Neural progenitor cell (in vitro differentiated cells): ENCODE data around the gene TUBA8. TPM values are rescaled to one million over a fixed set of nuclear protein-coding genes. Genes with fewer than 3 reads are reported as not detected.
A peak's percentile ranks its signal among the peaks of the same experiment; 100 is the strongest.

Experiments used
- DNase-seq: peaks from one replicate; pipeline ENCODE4 v3.0.0-alpha.2; 2016; ENCODE audit warnings: low spot score
- H2AFZ ChIP-seq: fragments of 200-600 bp; sonication (generic); replicated peaks from 2 replicates; pipeline ENCODE4 v1.6.1; 2016; ENCODE audit warnings: antibody characterized with exemption
- H3F3A ChIP-seq: fragments of 200-600 bp; sonication (generic); 2 replicates; pipeline ENCODE4 v1.6.1; 2016; ENCODE audit warnings: antibody characterized with exemption, low read depth
- H3K27ac ChIP-seq: fragments of 200-600 bp; sonication (generic); 2 replicates; pipeline ENCODE4 v1.5.1; 2016; ENCODE audit warnings: mild to moderate bottlenecking
- H3K27me3 ChIP-seq: fragments of 200-600 bp; sonication (generic); 2 replicates; pipeline ENCODE4 v1.6.1; 2016; ENCODE audit warnings: mild to moderate bottlenecking, moderate library complexity
- H3K36me3 ChIP-seq: fragments of 200-600 bp; sonication (generic); 2 replicates; pipeline ENCODE4 v1.5.1; 2016
- H3K4me1 ChIP-seq: fragments of 200-600 bp; sonication (generic); 2 replicates; pipeline ENCODE4 v1.6.1; 2016; ENCODE audit warnings: mixed run types
- H3K4me2 ChIP-seq: fragments of 200-600 bp; sonication (generic); 2 replicates; pipeline ENCODE4 v1.6.1; 2016
- H3K4me3 ChIP-seq: fragments of 200-600 bp; sonication (generic); 2 replicates; pipeline ENCODE4 v1.5.1; 2016
- H3K79me2 ChIP-seq: fragments of 200-600 bp; sonication (generic); 2 replicates; pipeline ENCODE4 v1.6.1; 2016; ENCODE audit warnings: low read depth
- H3K9ac ChIP-seq: fragments of 200-600 bp; sonication (generic); 2 replicates; pipeline ENCODE4 v1.6.1; 2016
- H3K9me3 ChIP-seq: fragments of 200-600 bp; sonication (generic); 2 replicates; pipeline ENCODE4 v1.5.1; 2016; ENCODE audit warnings: low read depth
- H4K20me1 ChIP-seq: fragments of 200-600 bp; sonication (generic); 2 replicates; pipeline ENCODE4 v1.6.1; 2016; ENCODE audit warnings: low read depth
- H3K27ac Mint-ChIP-seq: 3 replicates; pipeline ENCODE4 v1.8.0; 2021; ENCODE audit warnings: mixed read lengths
- H3K27me3 Mint-ChIP-seq: 2 replicates; pipeline ENCODE4 v1.8.0; 2022; ENCODE audit warnings: low read depth, mild to moderate bottlenecking, inconsistent platforms, moderate library complexity, mixed read lengths; ENCODE audit not compliant: insufficient read depth
- H3K36me3 Mint-ChIP-seq: 3 replicates; pipeline ENCODE4 v1.8.0; 2021; ENCODE audit warnings: mixed read lengths
- H3K4me1 Mint-ChIP-seq: 3 replicates; pipeline ENCODE4 v1.8.0; 2021; ENCODE audit warnings: mixed read lengths
- H3K4me3 Mint-ChIP-seq: 3 replicates; pipeline ENCODE4 v1.8.0; 2021; ENCODE audit warnings: mild to moderate bottlenecking, moderate library complexity, mixed read lengths
- H3K9me3 Mint-ChIP-seq: 3 replicates; pipeline ENCODE4 v1.8.0; 2020; ENCODE audit warnings: mixed read lengths
- CTCF ChIP-seq: fragments of 200-600 bp; sonication (generic); IDR thresholded peaks from 2 replicates; pipeline ENCODE4 v1.5.1; 2017; ENCODE audit warnings: antibody characterized with exemption, mild to moderate bottlenecking
- EZH2 ChIP-seq: fragments of 200-600 bp; sonication (generic); IDR thresholded peaks from 2 replicates; pipeline ENCODE4 v1.6.1; 2017; ENCODE audit warnings: antibody characterized with exemption, mild to moderate bottlenecking, moderate library complexity
- EZH2phosphoT487 ChIP-seq: fragments of 200-600 bp; sonication (generic); IDR thresholded peaks from 2 replicates; pipeline ENCODE4 v1.6.1; 2017; ENCODE audit warnings: antibody characterized with exemption
- total RNA-seq: library from RNA; depleted of rRNA; stranded (reverse); fragments of >200 nt; gene quantifications from 2 replicates; pipeline ENCODE4 v1.2.3, GENCODE V29; 2015; ENCODE audit warnings: low replicate concordance

The TUBA8 gene
- total RNA-seq, 1 donor from 2014 or later: 0.39 TPM

GRCh38 chr22:18078329-18079041, 32.1 kb upstream of the TUBA8 start:
- H3K79me2 ChIP-seq: peaks cover 34% of the 10 kb centered on the region
- DNase-seq: no peak

DNA sequence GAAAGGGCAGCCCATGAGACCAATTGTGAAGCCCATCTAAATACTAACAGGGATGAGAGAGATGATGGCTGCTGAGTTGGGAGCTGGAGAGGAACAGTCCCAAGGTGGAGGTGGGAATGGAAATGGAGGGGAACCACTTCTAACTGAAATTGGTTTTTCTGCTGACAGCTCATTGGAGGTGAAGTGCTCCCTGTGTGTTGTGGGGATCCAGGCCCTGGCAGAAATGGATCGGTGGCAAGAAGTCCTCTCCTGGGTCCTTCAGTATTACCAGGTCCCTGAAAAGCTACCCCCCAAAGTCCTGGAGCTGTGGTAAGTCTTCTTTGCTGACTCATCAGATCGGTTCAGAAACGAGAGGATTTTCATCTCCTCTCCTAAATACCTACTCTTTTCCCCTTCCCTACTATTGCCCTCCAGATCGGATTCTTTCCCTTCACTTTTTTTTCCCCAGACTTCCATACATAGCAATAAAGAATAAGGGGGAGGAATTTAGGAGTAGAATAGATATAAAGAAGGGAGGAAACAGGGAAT, 30.8 kb upstream of the TUBA8 start:
- H3K27me3 ChIP-seq: no peaks in the 10 kb centered on the region
- H3K36me3 ChIP-seq: no peaks in the 10 kb centered on the region
- no peak for DNase-seq
- peaks cover 34% of the 10 kb centered on the region for H3K79me2 ChIP-seq
- peaks cover 5% of the 10 kb centered on the region for H3K4me1 ChIP-seq
- Mint-ChIP-seq H3K4me3 (peak overlapping the region; percentile 99), H3K36me3 (peaks cover 22% of the 10 kb centered on the region), H3K27ac (no peak overlapping the region), H3K4me1 (peaks cover 21% of the 10 kb centered on the region), H3K27me3 (no peaks in the 10 kb centered on the region), H3K9me3 (no peaks in the 10 kb centered on the region)
- H3K9me3 ChIP-seq: no peaks in the 10 kb centered on the region
- no peak overlapping the region for H3K9ac ChIP-seq
- H3K4me2 ChIP-seq: no peak overlapping the region
- H4K20me1 ChIP-seq: peaks cover 3% of the 10 kb centered on the region
- no peak overlapping the region for H3K27ac ChIP-seq
- no peak overlapping the region for H2AFZ ChIP-seq
- peaks cover 5% of the 10 kb centered on the region for H3F3A ChIP-seq
- TF ChIP-seq CTCF: no peak
- TF ChIP-seq EZH2: no peak
- TF ChIP-seq EZH2phosphoT487: no peak
- no peak overlapping the region for H3K4me3 ChIP-seq

More at GRCh38 chr22:18078329-18079041, 32.1 kb upstream of the TUBA8 start:
- Histone ChIP-seq H2AFZ (peak overlapping the region; percentile 84), H3K4me3 (peak overlapping the region; percentile 93), H4K20me1 (peaks cover 3% of the 10 kb centered on the region), H3K27ac (no peak overlapping the region), H3K27me3 (no peaks in the 10 kb centered on the region), H3F3A (peaks cover 5% of the 10 kb centered on the region), H3K9me3 (no peaks in the 10 kb centered on the region), H3K4me1 (peaks cover 5% of the 10 kb centered on the region), H3K36me3 (no peaks in the 10 kb centered on the region), H3K4me2 (peak overlapping the region; percentile 77), H3K9ac (peak overlapping the region; percentile 70)
- TF ChIP-seq CTCF (peak; percentile 5), EZH2phosphoT487 (no peak)
- Mint-ChIP-seq H3K27ac (no peak overlapping the region), H3K36me3 (peaks cover 22% of the 10 kb centered on the region), H3K4me1 (peaks cover 21% of the 10 kb centered on the region), H3K27me3 (no peaks in the 10 kb centered on the region), H3K9me3 (no peaks in the 10 kb centered on the region), H3K4me3 (peak overlapping the region; percentile 99)

- Mint-ChIP-seq H3K4me3 (no peak overlapping the region), H3K36me3 (peaks cover 23% of the 10 kb centered on the region), H3K27me3 (no peaks in the 10 kb centered on the region), H3K27ac (no peak overlapping the region), H3K4me1 (peaks cover 19% of the 10 kb centered on the region), H3K9me3 (no peaks in the 10 kb centered on the region)
- Histone ChIP-seq H3K9ac (no peak overlapping the region), H3K36me3 (no peaks in the 10 kb centered on the region), H3K4me1 (peaks cover 5% of the 10 kb centered on the region), H3K27ac (no peak overlapping the region), H2AFZ (no peak overlapping the region), H4K20me1 (peaks cover 3% of the 10 kb centered on the region), H3K4me3 (no peak overlapping the region), H3K9me3 (no peaks in the 10 kb centered on the region), H3K79me2 (peaks cover 34% of the 10 kb centered on the region), H3K27me3 (no peaks in the 10 kb centered on the region), H3K4me2 (no peak overlapping the region), H3F3A (peaks cover 2% of the 10 kb centered on the region)
- TF ChIP-seq EZH2: no peak
- no peak for DNase-seq
These were observed 29.2 kb upstream of the TUBA8 start for GRCh38 chr22:18081416-18081815.

DNA sequence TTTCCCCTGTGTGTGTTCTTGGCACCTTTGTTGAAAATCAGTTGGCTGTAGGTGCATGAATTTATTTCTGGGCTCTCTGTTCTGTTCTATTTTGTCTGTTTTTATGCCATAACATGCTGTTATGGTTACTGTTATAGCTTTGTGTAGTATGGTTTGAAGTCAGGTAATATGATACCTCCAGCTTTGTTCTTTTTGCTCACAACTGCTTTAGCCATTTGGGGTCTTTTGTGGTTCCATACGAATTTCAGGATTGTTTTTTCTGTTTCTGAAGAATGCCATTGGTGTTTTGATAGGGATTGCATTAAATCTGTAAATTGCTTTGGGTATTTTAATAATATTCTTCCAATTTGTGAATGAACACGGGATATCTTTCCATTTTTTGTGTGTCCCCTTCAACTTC, 28.1 kb upstream of the TUBA8 start:
- DNase-seq: no peak
- no peak overlapping the region for H3K9ac ChIP-seq
- H3K4me3 ChIP-seq: no peak overlapping the region
- H2AFZ ChIP-seq: no peak overlapping the region
- no peak overlapping the region for H3K4me2 ChIP-seq
- H3K79me2 ChIP-seq: peaks cover 34% of the 10 kb centered on the region
- Mint-ChIP-seq H3K9me3 (no peaks in the 10 kb centered on the region), H3K36me3 (peaks cover 23% of the 10 kb centered on the region), H3K4me1 (peaks cover 11% of the 10 kb centered on the region), H3K27me3 (no peaks in the 10 kb centered on the region), H3K4me3 (no peak overlapping the region), H3K27ac (no peak overlapping the region)
- no peak for TF ChIP-seq EZH2
- TF ChIP-seq EZH2phosphoT487: no peak
- TF ChIP-seq CTCF: no peak
- H3K27me3 ChIP-seq: no peaks in the 10 kb centered on the region
- no peak overlapping the region for H3K27ac ChIP-seq
- no peaks in the 10 kb centered on the region for H3F3A ChIP-seq
- H3K4me1 ChIP-seq: no peaks in the 10 kb centered on the region
- H3K9me3 ChIP-seq: no peaks in the 10 kb centered on the region
- H4K20me1 ChIP-seq: peaks cover 3% of the 10 kb centered on the region
- no peaks in the 10 kb centered on the region for H3K36me3 ChIP-seq
